ENCODE data around the gene NME9. TPM values are rescaled to one million over a fixed set of nuclear protein-coding genes. Genes with fewer than 3 reads are reported as not detected.

Gene NME9
- total RNA-seq, 2 donors from 2014 or later = 0.40 to 1.3 TPM

- no peak for TF ChIP-seq CTCF (conservative IDR thresholded peaks at IDR 0.05)
- no peak for DNase-seq
- no peak overlapping the region for H3K27ac ChIP-seq (ENCODE audit: low read depth, low read length)
- H3K4me1 ChIP-seq (ENCODE audit: control insufficient read depth, insufficient read depth, low read length) = no peaks in the 10 kb centered on the region
- no peak overlapping the region for H3K27ac Mint-ChIP-seq
- H3K36me3 Mint-ChIP-seq (ENCODE audit: low read depth) = no peaks in the 10 kb centered on the region
- 78 to 100% methylated on average over 1 of the region's 1 CpG for WGBS, 2 experiments (ENCODE audit: insufficient coverage in 1 of 2, insufficient read length in 1 of 2)
- no peaks in the 10 kb centered on the region for H3K9me3 Mint-ChIP-seq
- H3K4me1 Mint-ChIP-seq = no peaks in the 10 kb centered on the region
- H3K9ac ChIP-seq (ENCODE audit: extremely low read depth, low read length, poor library complexity, severe bottlenecking) = no peak overlapping the region
- no peaks in the 10 kb centered on the region for H3K36me3 ChIP-seq (ENCODE audit: control insufficient read depth, insufficient read depth, low read length)
- H3K27me3 Mint-ChIP-seq (ENCODE audit: insufficient read depth) = peaks cover 13% of the 10 kb centered on the region
- no peaks in the 10 kb centered on the region for H3K9me3 ChIP-seq (ENCODE audit: control insufficient read depth, low read length)
- H3K27me3 ChIP-seq (ENCODE audit: control insufficient read depth, insufficient read depth, low read length, poor library complexity, severe bottlenecking) = no peaks in the 10 kb centered on the region
- no peak overlapping the region for H3K4me3 Mint-ChIP-seq
- no peak overlapping the region for H3K4me3 ChIP-seq (ENCODE audit: low read length)
Measured at GRCh38 chr3:138317687-138318086, 12.0 kb downstream of the NME9 start.

- no peak for TF ChIP-seq CTCF (conservative IDR thresholded peaks at IDR 0.05)
- Histone ChIP-seq H3K27me3 (ENCODE audit: control insufficient read depth, insufficient read depth, low read length, poor library complexity, severe bottlenecking) (peaks cover 12% of the 10 kb centered on the region), H3K9me3 (ENCODE audit: control insufficient read depth, low read length) (peaks cover 7% of the 10 kb centered on the region), H3K4me3 (ENCODE audit: low read length) (no peak overlapping the region), H3K27ac (ENCODE audit: low read depth, low read length) (no peak overlapping the region), H3K36me3 (ENCODE audit: control insufficient read depth, insufficient read depth, low read length) (no peaks in the 10 kb centered on the region), H3K4me1 (ENCODE audit: control insufficient read depth, insufficient read depth, low read length) (no peaks in the 10 kb centered on the region), H3K9ac (ENCODE audit: extremely low read depth, low read length, poor library complexity, severe bottlenecking) (no peak overlapping the region)
- WGBS, 2 experiments (ENCODE audit: insufficient coverage in 1 of 2, insufficient read length in 1 of 2) = 95 to 100% methylated on average over 1 of the region's 1 CpG
- Mint-ChIP-seq H3K9me3 (peaks cover 4% of the 10 kb centered on the region), H3K27me3 (ENCODE audit: insufficient read depth) (peaks cover 29% of the 10 kb centered on the region), H3K4me3 (no peak overlapping the region), H3K4me1 (no peaks in the 10 kb centered on the region), H3K36me3 (ENCODE audit: low read depth) (no peaks in the 10 kb centered on the region), H3K27ac (no peak overlapping the region)
- DNase-seq = no peak
Measured at GRCh38 chr3:138314751-138315150, 14.9 kb downstream of the NME9 start.

- WGBS, 2 experiments (ENCODE audit: insufficient coverage in 1 of 2, insufficient read length in 1 of 2) = 63% methylated on average over 3 of the region's 4 CpGs; no CpG with 5 or more reads in 1 of the 2 experiments
- peaks cover 23% of the 10 kb centered on the region for H3K9me3 ChIP-seq (ENCODE audit: control insufficient read depth, low read length)
- no peak overlapping the region for H3K4me3 ChIP-seq (ENCODE audit: low read length)
- H3K36me3 ChIP-seq (ENCODE audit: control insufficient read depth, insufficient read depth, low read length) = no peaks in the 10 kb centered on the region
- Mint-ChIP-seq H3K36me3 (ENCODE audit: low read depth) (peaks cover 2% of the 10 kb centered on the region), H3K27me3 (ENCODE audit: insufficient read depth) (peaks cover 27% of the 10 kb centered on the region), H3K27ac (no peak overlapping the region), H3K4me1 (no peaks in the 10 kb centered on the region), H3K9me3 (peaks cover 23% of the 10 kb centered on the region), H3K4me3 (no peak overlapping the region)
- no peak for TF ChIP-seq CTCF (conservative IDR thresholded peaks at IDR 0.05)
- no peak overlapping the region for H3K9ac ChIP-seq (ENCODE audit: extremely low read depth, low read length, poor library complexity, severe bottlenecking)
- H3K27me3 ChIP-seq (ENCODE audit: control insufficient read depth, insufficient read depth, low read length, poor library complexity, severe bottlenecking) = peaks cover 12% of the 10 kb centered on the region
- H3K4me1 ChIP-seq (ENCODE audit: control insufficient read depth, insufficient read depth, low read length) = no peaks in the 10 kb centered on the region
- H3K27ac ChIP-seq (ENCODE audit: low read depth, low read length) = no peak overlapping the region
- DNase-seq = no peak
Measured at GRCh38 chr3:138310494-138310893, 19.2 kb downstream of the NME9 start.

All from endodermal cell (in vitro differentiated cells).